Testis (tissue), 2 donors: Measurements from ENCODE around the gene OTUB1.

Experiments used
- CTCF ChIP-seq, 3 experiments: fragments of 450-650 bp in 2 of 3; fragments of 200-600 bp in 1 of 3; sonication (generic) in 1 of 3; IDR thresholded peaks; one replicate each; pipeline ENCODE4 v1.5.1; 2016 to 2019; ENCODE audit warnings: antibody characterized with exemption in 3 of 3, mild to moderate bottlenecking in 2 of 3, moderate library complexity in 1 of 3
- POLR2A ChIP-seq: fragments of 450-650 bp; IDR thresholded peaks from one replicate; pipeline ENCODE4 v1.6.1; 2017; ENCODE audit warnings: antibody characterized with exemption, mild to moderate bottlenecking, moderate library complexity

GRCh38 chr11:64044730-64045393, 58.6 kb downstream of the OTUB1 start:
- TF ChIP-seq CTCF (IDR thresholded peaks at IDR 0.05), result no peak
- no peak for TF ChIP-seq POLR2A
